GM12878 (cell line): ENCODE measurements around the gene CTBP1. TPM values are rescaled to one million over a fixed set of nuclear protein-coding genes. Genes with fewer than 3 reads are reported as not detected.

Experiments used
- ATAC-seq: fragments of 200-7000 bp; cut with Tn5 transposase; 3 replicates; pipeline ENCODE4 v1.9.1; 2020; ENCODE audit warnings: mild to moderate bottlenecking, moderate library complexity
- BruUV-seq: library from RNA; stranded (reverse); fragments of 400-500 nt; replicated peaks from 2 replicates; lab custom pipeline; 2021; lab: Mats Ljungman, UMichigan
- CTCF ChIA-PET: fragments of 300-600 bp; sonication (Branson Sonifier 250); formaldehyde crosslinking; extraction: SDS; loops from one replicate; lab custom pipeline; 2021; ENCODE audit warnings: inconsistent platforms; lab: Yijun Ruan, JAX
- POLR2A ChIA-PET: fragments of 350-600 bp; formaldehyde crosslinking; extraction: SDS; loops from one replicate; lab custom pipeline; 2021; ENCODE audit warnings: inconsistent platforms; lab: Charles Lee
- RAD21 ChIA-PET: fragments of 300-600 bp; sonication (Branson Sonifier 250); formaldehyde crosslinking; loops from one replicate; lab custom pipeline; 2023; ENCODE audit warnings: antibody characterized with exemption; ENCODE audit not compliant: unreplicated experiment; lab: Charles Lee
- SMC1A ChIA-PET: fragments of 300-600 bp; sonication (Branson Sonifier 250); formaldehyde crosslinking; loops from one replicate; lab custom pipeline; 2023; ENCODE audit not compliant: unreplicated experiment, uncharacterized antibody; lab: Charles Lee
- DNase-seq: peaks from one replicate; pipeline ENCODE4 v3.0.0-alpha.2; 2011; ENCODE audit warnings: low read depth, low spot score
- FAIRE-seq: peaks from 3 replicates; lab custom pipeline; 2011; peaks lifted over from hg19 to GRCh38; lab: Jason Lieb, UNC
- H2AFZ ChIP-seq: 2 replicates; pipeline ENCODE4 v1.6.0; 2011; ENCODE audit warnings: low read depth, low read length, control low read depth; ENCODE audit not compliant: control insufficient read depth
- H3K27ac ChIP-seq: 2 replicates; pipeline ENCODE4 v1.5.1; 2011; ENCODE audit warnings: control low read depth; ENCODE audit not compliant: control insufficient read depth, insufficient read depth
- H3K27me3 ChIP-seq, 2 experiments: replicated peaks in 1 of 2; 2 replicates each; pipeline versions ENCODE4 v1.6.0 to v1.6.1; 2011; ENCODE audit warnings: low read length in 1 of 2; ENCODE audit not compliant: control insufficient read depth in 2 of 2, insufficient read depth in 2 of 2
- H3K36me3 ChIP-seq, 2 experiments: 2 replicates each; pipeline ENCODE4 v1.5.1; 2011; ENCODE audit warnings: low read length in 1 of 2; ENCODE audit not compliant: control insufficient read depth in 2 of 2, insufficient read depth in 2 of 2
- H3K4me1 ChIP-seq: 2 replicates; pipeline ENCODE4 v1.6.1; 2011; ENCODE audit warnings: mild to moderate bottlenecking, low read length, moderate library complexity, mixed read lengths; ENCODE audit not compliant: control insufficient read depth, insufficient read depth
- H3K4me2 ChIP-seq: 2 replicates; pipeline ENCODE4 v1.6.0; 2011; ENCODE audit warnings: control low read depth; ENCODE audit not compliant: control insufficient read depth, insufficient read depth
- H3K4me3 ChIP-seq: fragments of 200-600 bp; sonication (generic); 2 replicates; pipeline ENCODE4 v1.5.1; 2016
- H3K79me2 ChIP-seq: 2 replicates; pipeline ENCODE4 v1.6.0; 2011; ENCODE audit warnings: low read length; ENCODE audit not compliant: control insufficient read depth, insufficient read depth
- H3K9ac ChIP-seq: 2 replicates; pipeline ENCODE4 v1.8.0; 2011; ENCODE audit warnings: low read length, control low read depth, mixed read lengths; ENCODE audit not compliant: control insufficient read depth, insufficient read depth
- H3K9me3 ChIP-seq: replicated peaks from 3 replicates; pipeline ENCODE4 v1.5.1; 2011; ENCODE audit warnings: mild to moderate bottlenecking, low read length; ENCODE audit not compliant: control insufficient read depth, insufficient read depth
- H4K20me1 ChIP-seq: 2 replicates; pipeline ENCODE4 v1.6.0; 2011; ENCODE audit not compliant: control insufficient read depth, insufficient read depth
- EP300 ChIP-seq, 2 experiments: fragments of 150-350 bp in 1 of 2; IDR thresholded peaks; 2 replicates each; pipeline ENCODE4 v1.6.1; 2011 to 2012; ENCODE audit warnings: low read depth in 2 of 2, low read length in 2 of 2, borderline replicate concordance in 1 of 2, improper control_type of control experiment in 1 of 2, inconsistent platforms in 1 of 2; ENCODE audit not compliant: control insufficient read depth in 1 of 2
- GATAD2B ChIP-seq: fragments of 450-650 bp; conservative IDR thresholded peaks from 2 replicates; pipeline ENCODE4 v1.6.1; 2017; ENCODE audit warnings: low read depth, mild to moderate bottlenecking, moderate library complexity
- HDGF ChIP-seq: fragments of 450-650 bp; IDR thresholded peaks from 2 replicates; pipeline ENCODE4 v1.6.1; 2016; ENCODE audit warnings: antibody characterized with exemption
- KLF5 ChIP-seq: fragments of 450-650 bp; IDR thresholded peaks from 2 replicates; pipeline ENCODE4 v1.6.1; 2014; ENCODE audit warnings: mild to moderate bottlenecking; ENCODE audit not compliant: partially characterized antibody
- POLR2A ChIP-seq: IDR thresholded peaks from 2 replicates; pipeline ENCODE4 v1.6.1; 2011; ENCODE audit warnings: low read depth, mild to moderate bottlenecking, low read length
- SPI1 ChIP-seq: IDR thresholded peaks from 2 replicates; pipeline ENCODE4 v1.6.1; 2011; ENCODE audit warnings: low read depth, mild to moderate bottlenecking, low read length, moderate library complexity, borderline replicate concordance; ENCODE audit not compliant: insufficient read depth
- USF2 ChIP-seq: IDR thresholded peaks from 2 replicates; pipeline ENCODE4 v1.6.1; 2011; ENCODE audit warnings: low read depth, low read length, improper control_type of control experiment, borderline replicate concordance
- ZBED1 ChIP-seq: IDR thresholded peaks from 2 replicates; pipeline ENCODE4 v1.6.1; 2016; ENCODE audit warnings: borderline replicate concordance
- ZSCAN29 ChIP-seq: fragments of 450-650 bp; IDR thresholded peaks from 2 replicates; pipeline ENCODE4 v1.6.1; 2017; ENCODE audit warnings: mild to moderate bottlenecking, moderate library complexity
- WGBS: methylation state at CpG from one replicate; pipeline ENCODE4 v1.1.6; 2016; ENCODE audit warnings: low lambda C conversion rate; ENCODE audit not compliant: insufficient replicate concordance, insufficient coverage; ENCODE audit errors: missing lambda C conversion rate; 5-methylcytosine and 5-hydroxymethylcytosine counted together
- in situ Hi-C: fragments of 300-500 bp; cut with MboI; formaldehyde crosslinking; loops from 9 replicates; pipeline ENCODE4 v1.14.3; 2018; ENCODE audit warnings: mixed read lengths
- intact Hi-C: fragments of 100-400 bp; cut with micrococcal nuclease; formaldehyde crosslinking; loops from one replicate; pipeline ENCODE4 v1.14.2; 2022; ENCODE audit not compliant: unreplicated experiment
- polyA plus RNA-seq, 11 experiments: library from polyadenylated mRNA; depleted of rRNA in 4 of 11; unstranded in 6 of 11; stranded (reverse) in 5 of 11; fragments of >200 nt; fragmentation: Nextera tagmentation in 4 of 11; fragmentation: Illumina TruSeq in 1 of 11; extraction: Ambion mirVana in 4 of 11; extraction: Trizol in 1 of 11; gene quantifications; 1 replicate in 1 of 11; 2 replicates in 10 of 11; pipeline versions ENCODE4 v1.2.1 to v1.2.3, GENCODE V29; 2011 to 2016; ENCODE audit warnings: inconsistent platforms in 2 of 11, missing spikeins in 2 of 11, low read depth in 1 of 11
- total RNA-seq, 4 experiments: library from RNA; depleted of rRNA in 3 of 4; stranded (reverse); fragments of >200 nt in 3 of 4; fragmentation: Illumina TruSeq in 1 of 4; extraction: Trizol in 1 of 4; gene quantifications; 2 replicates each; pipeline versions ENCODE4 v1.2.1 to v1.2.3, GENCODE V29; 2013 to 2021

CTBP1 gene
- total and polyA plus RNA-seq, 10 of the 15 experiments (the other 5 are each of a cell fraction or from before 2014, with no cell fraction given) = 7.4 to 182 (median 63.1) TPM

GRCh38 chr4:1239950-1240307 lies 9.0 kb downstream of the CTBP1 start:
- DNase-seq = no peak

GRCh38 chr4:1239141-1239949 lies 9.6 kb downstream of the CTBP1 start:
- TF ChIP-seq GATAD2B (no peak), ZBED1 (no peak), HDGF (no peak), POLR2A (0 out of 2 replicates have a peak, but pooled peaks have one; percentile 28), USF2 (no peak)
- DNase-seq (no peak), FAIRE-seq (no peak), ATAC-seq (peak; percentile 15; the same call in 2 of the 3 replicates)
- Histone ChIP-seq H3K27ac (no peak overlapping the region), H3K27me3 (no peaks in the 10 kb centered on the region), H3K79me2 (peaks cover 28% of the 10 kb centered on the region), H3K36me3 (peaks cover 25 to 43% of the 10 kb centered on the region in 2 experiments), H4K20me1 (no peaks in the 10 kb centered on the region), H3K9me3 (no peaks in the 10 kb centered on the region), H3K9ac (no peak overlapping the region), H3K4me1 (no peaks in the 10 kb centered on the region), H3K4me3 (no peak overlapping the region), H3K4me2 (no peak overlapping the region), H2AFZ (no peak overlapping the region)
- 98% methylated on average over 42 of the region's 43 CpGs for WGBS
- no TSS peak for BruUV-seq
- in situ Hi-C loops (no loop called here), intact Hi-C loops (no loop called here)
- ChIA-PET POLR2A (no interaction called here), CTCF (no interaction called here), SMC1A (no interaction called here), RAD21 (no interaction called here)

More at GRCh38 chr4:1239950-1240307, 9.0 kb downstream of the CTBP1 start:
- no peaks in the 10 kb centered on the region for H3K4me1 ChIP-seq
- BruUV-seq = no TSS peak
- H3K27me3 ChIP-seq = no peaks in the 10 kb centered on the region
- H2AFZ ChIP-seq = no peak overlapping the region
- ChIA-PET CTCF (no interaction called here), RAD21 (no interaction called here), SMC1A (no interaction called here), POLR2A (no interaction called here)
- H3K9me3 ChIP-seq = no peaks in the 10 kb centered on the region
- FAIRE-seq (no peak), ATAC-seq (no peak)
- peaks cover 34% of the 10 kb centered on the region for H3K79me2 ChIP-seq
- H4K20me1 ChIP-seq = no peaks in the 10 kb centered on the region
- no peak overlapping the region for H3K9ac ChIP-seq
- intact Hi-C loops (no loop called here), in situ Hi-C loops (no loop called here)
- H3K4me2 ChIP-seq = no peak overlapping the region
- H3K27ac ChIP-seq = no peak overlapping the region
- 84% methylated on average over 12 of the region's 22 CpGs for WGBS
- H3K4me3 ChIP-seq = no peak overlapping the region
- peaks cover 24 to 41% of the 10 kb centered on the region in 2 experiments for H3K36me3 ChIP-seq
- no peak for TF ChIP-seq SPI1
- TF ChIP-seq EP300 (IDR thresholded peaks at IDR 0.05; ENCODE audit: borderline replicate concordance in 1 of 2, control insufficient read depth in 1 of 2, low read depth in 2 of 2, low read length in 2 of 2) = no peak
- TF ChIP-seq ZSCAN29 = no peak
- TF ChIP-seq KLF5 = no peak
